ENCODE measurements around the gene GANAB. TPM values are rescaled to one million over a fixed set of nuclear protein-coding genes. Genes with fewer than 3 reads are reported as not detected.

GANAB gene
- total RNA-seq, 4 donors from 2014 or later: 60.2 to 129 (median 120) TPM

DNA sequence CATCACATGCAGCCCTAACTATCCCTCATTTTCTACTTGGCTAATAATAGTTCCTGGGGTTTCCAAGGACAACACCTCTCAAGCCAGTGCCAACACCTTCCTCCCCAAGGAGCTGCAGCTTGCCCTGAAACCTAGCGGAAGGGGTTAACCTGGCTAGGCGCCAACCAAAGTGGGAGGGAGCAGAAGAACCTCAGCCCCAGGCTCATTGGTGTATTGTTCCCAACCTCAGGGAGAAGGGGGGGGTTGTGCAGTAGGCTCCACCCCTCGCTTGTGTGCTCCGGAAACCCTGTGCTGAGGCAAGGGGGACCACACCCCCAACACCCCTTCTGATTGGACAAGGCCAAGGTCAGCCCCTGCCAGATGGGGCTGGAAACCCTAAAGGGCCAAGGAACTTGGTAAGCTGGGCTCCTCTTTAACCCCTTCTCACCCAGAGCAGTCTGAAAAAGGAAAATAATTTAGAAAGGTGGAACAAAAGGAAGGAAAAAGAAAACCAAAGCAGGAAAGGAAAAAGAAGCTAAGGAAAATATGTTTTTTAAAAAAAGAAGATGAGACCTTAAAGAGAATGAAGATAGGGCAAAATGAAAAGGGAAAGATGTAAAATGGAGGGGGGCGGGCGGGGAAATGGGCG, 47.2 kb downstream of the GANAB start:
- Histone ChIP-seq H3K27ac (peak overlapping the region; percentile 96 to 100 (median 98)), H3K27me3 (no peaks in the 10 kb centered on the region), H3K9me3 (no peaks in the 10 kb centered on the region), H3K36me3 (peaks cover 0 to 41% (median 21%) of the 10 kb centered on the region in 4 donors), H3K4me3 (peak overlapping the region in 2 of 4 donors; percentile 75 to 99), H3K4me1 (peaks cover 13 to 41% (median 34%) of the 10 kb centered on the region in 4 donors)
- intact Hi-C loops (cut with DNase I; ENCODE audit: low total_unique reads) (no loop called here), in situ Hi-C loops (cut with MboI; ENCODE audit: low pct_ligation_motif_present in 1 of 4, low pct_unique_long_range_greater_than_20kb in 1 of 4, low sequenced_read_pairs in 3 of 4) (loop anchor here in 1 of 4 donors (10.0 to 25.0 kb wide), 2 partner anchors 96 to 263 kb away; no protein-coding TSS in a partner anchor)
- TF ChIP-seq POLR2AphosphoS5 (IDR thresholded peaks at IDR 0.05): peak; percentile 49 to 66 (median 63)
- TF ChIP-seq, protein P1, sequence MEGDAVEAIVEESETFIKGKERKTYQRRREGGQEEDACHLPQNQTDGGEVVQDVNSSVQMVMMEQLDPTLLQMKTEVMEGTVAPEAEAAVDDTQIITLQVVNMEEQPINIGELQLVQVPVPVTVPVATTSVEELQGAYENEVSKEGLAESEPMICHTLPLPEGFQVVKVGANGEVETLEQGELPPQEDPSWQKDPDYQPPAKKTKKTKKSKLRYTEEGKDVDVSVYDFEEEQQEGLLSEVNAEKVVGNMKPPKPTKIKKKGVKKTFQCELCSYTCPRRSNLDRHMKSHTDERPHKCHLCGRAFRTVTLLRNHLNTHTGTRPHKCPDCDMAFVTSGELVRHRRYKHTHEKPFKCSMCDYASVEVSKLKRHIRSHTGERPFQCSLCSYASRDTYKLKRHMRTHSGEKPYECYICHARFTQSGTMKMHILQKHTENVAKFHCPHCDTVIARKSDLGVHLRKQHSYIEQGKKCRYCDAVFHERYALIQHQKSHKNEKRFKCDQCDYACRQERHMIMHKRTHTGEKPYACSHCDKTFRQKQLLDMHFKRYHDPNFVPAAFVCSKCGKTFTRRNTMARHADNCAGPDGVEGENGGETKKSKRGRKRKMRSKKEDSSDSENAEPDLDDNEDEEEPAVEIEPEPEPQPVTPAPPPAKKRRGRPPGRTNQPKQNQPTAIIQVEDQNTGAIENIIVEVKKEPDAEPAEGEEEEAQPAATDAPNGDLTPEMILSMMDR (IDR thresholded peaks at IDR 0.05): no peak
- DNase-seq: peak; percentile 94
- WGBS, 2 donors (ENCODE audit: low coverage in 1 of 2): 36% methylated on average over 7 of the region's 7 CpGs; no CpG with 5 or more reads in 1 of the 2 donors

DNA sequence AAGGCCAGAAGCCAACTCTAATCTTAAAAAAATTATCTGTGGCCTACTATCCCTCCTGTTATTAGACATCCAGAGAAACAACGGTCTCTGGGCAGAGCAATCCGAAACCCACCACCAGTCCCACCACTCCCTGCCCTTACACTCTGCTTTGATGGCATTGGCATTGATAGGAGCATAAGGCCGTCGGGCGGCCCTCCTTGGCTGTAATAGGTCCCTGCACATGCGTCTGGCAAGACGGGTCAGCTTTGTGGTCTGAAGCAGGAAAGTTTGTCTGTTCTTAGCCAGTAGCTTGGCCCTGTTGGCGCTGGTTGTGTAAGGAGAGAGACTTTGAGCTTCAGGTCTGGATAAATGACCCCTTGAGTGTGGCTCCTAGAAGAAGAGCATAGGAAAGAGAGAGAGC, 51.3 kb downstream of the GANAB start:
- Histone ChIP-seq H3K27me3 (no peaks in the 10 kb centered on the region), H3K27ac (no peak overlapping the region), H3K36me3 (peaks cover 0 to 47% (median 23%) of the 10 kb centered on the region in 4 donors), H3K4me3 (no peak overlapping the region), H3K4me1 (peaks cover 28 to 47% (median 38%) of the 10 kb centered on the region in 4 donors), H3K9me3 (no peaks in the 10 kb centered on the region)
- DNase-seq: no peak
- in situ Hi-C loops (cut with MboI; ENCODE audit: low pct_ligation_motif_present in 1 of 4, low pct_unique_long_range_greater_than_20kb in 1 of 4, low sequenced_read_pairs in 3 of 4): loop anchor here in 1 of 4 donors (10.0 to 25.0 kb wide), 2 partner anchors 100 to 267 kb away; no protein-coding TSS in a partner anchor
- 85 to 100% methylated on average over 1 to 8 of the region's 8 CpGs for WGBS, 2 donors (ENCODE audit: low coverage in 1 of 2)
- intact Hi-C loops (cut with DNase I; ENCODE audit: low total_unique reads): no loop called here
- TF ChIP-seq EP300 (IDR thresholded peaks at IDR 0.05; ENCODE audit: low read depth) (no peak), POLR2AphosphoS5 (IDR thresholded peaks at IDR 0.05) (no peak), POLR2A (IDR thresholded peaks at IDR 0.05) (no peak)
- TF ChIP-seq, protein P1 (IDR thresholded peaks at IDR 0.05): no peak

DNA sequence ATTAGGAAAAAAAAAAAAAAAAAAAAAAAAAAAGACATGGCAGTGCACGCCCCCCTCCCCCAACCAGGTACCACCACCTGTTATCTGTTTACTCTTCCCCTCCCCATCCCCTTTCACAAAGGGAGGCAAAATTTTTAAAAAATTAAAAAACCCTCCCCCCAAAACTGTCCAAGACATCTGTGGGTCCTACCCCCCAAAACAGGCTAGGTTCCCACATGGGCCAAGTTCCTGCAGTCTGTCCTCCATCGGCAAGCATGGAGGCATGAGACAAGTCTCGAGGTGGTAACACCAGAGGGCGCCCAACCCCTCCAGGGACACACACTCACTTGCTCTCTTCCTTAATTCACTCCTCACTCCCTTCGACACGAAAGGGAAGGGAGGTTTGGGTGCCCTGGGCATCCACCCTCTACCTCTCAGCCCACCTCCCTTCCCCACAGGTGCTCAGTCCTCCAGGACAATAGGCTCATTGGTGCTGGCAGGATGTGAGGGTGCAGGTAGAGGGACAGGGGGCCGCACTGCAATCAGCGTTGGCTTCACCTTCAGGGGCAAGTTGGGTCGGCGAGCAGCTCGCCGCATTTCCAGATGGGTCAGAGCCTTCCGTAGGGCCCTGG, 52.9 kb downstream of the GANAB start:
- Histone ChIP-seq H3K27me3 (no peaks in the 10 kb centered on the region), H3K4me3 (no peak overlapping the region), H3K9me3 (no peaks in the 10 kb centered on the region), H3K36me3 (peaks cover 0 to 51% (median 25%) of the 10 kb centered on the region in 4 donors), H3K27ac (peak overlapping the region; percentile 93 to 98 (median 96)), H3K4me1 (peaks cover 16 to 41% (median 25%) of the 10 kb centered on the region in 4 donors)
- TF ChIP-seq, protein P1 (IDR thresholded peaks at IDR 0.05): peak; percentile 48 to 67 (median 59)
- TF ChIP-seq POLR2A (IDR thresholded peaks at IDR 0.05) (no peak), EP300 (IDR thresholded peaks at IDR 0.05; ENCODE audit: low read depth) (no peak), POLR2AphosphoS5 (IDR thresholded peaks at IDR 0.05) (peak in 1 of 3 donors; percentile 22)
- 58% methylated on average over 13 of the region's 13 CpGs; no CpG with 5 or more reads in 1 of the 2 donors for WGBS, 2 donors (ENCODE audit: low coverage in 1 of 2)
- intact Hi-C loops (cut with DNase I; ENCODE audit: low total_unique reads): no loop called here
- DNase-seq: peak; percentile 87
- in situ Hi-C loops (cut with MboI; ENCODE audit: low pct_ligation_motif_present in 1 of 4, low pct_unique_long_range_greater_than_20kb in 1 of 4, low sequenced_read_pairs in 3 of 4): loop anchor here in 1 of 4 donors (10.0 to 25.0 kb wide), 2 partner anchors 101 to 269 kb away; no protein-coding TSS in a partner anchor

DNA sequence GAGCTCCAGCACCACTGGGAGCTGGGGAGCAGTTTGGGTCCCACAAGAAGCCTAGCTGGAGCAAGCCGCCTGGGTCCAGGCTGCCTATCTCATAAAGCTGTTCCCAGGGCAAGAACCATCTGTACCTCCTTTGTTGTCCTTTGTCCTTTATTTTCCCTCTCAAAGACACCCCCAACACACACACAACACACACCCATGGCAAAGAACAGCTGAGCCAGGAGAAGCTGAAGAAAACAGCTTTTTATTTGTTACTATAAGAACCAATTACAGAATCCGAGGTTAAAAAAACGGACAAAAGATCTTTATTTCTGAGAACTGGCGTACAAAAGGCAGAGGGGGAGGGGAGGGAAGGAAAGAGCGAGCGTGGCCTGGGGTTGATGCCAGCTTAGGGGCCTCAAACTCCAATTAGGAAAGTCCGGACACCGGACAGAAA, 53.4 kb downstream of the GANAB start:
- Histone ChIP-seq H3K9me3 (no peaks in the 10 kb centered on the region), H3K27ac (peak overlapping the region; percentile 93 to 98 (median 96)), H3K4me3 (no peak overlapping the region), H3K4me1 (peaks cover 16 to 37% (median 24%) of the 10 kb centered on the region in 4 donors), H3K27me3 (no peaks in the 10 kb centered on the region), H3K36me3 (peaks cover 0 to 51% (median 25%) of the 10 kb centered on the region in 4 donors)
- intact Hi-C loops (cut with DNase I; ENCODE audit: low total_unique reads) (no loop called here), in situ Hi-C loops (cut with MboI; ENCODE audit: low pct_ligation_motif_present in 1 of 4, low pct_unique_long_range_greater_than_20kb in 1 of 4, low sequenced_read_pairs in 3 of 4) (loop anchor here in 1 of 4 donors (10.0 to 25.0 kb wide), 2 partner anchors 102 to 269 kb away; no protein-coding TSS in a partner anchor)
- no peak for TF ChIP-seq EP300 (IDR thresholded peaks at IDR 0.05; ENCODE audit: low read depth)
- TF ChIP-seq POLR2AphosphoS5 (IDR thresholded peaks at IDR 0.05): no peak
- TF ChIP-seq, protein P1 (IDR thresholded peaks at IDR 0.05): no peak
- no peak for TF ChIP-seq POLR2A (IDR thresholded peaks at IDR 0.05)
- no peak for DNase-seq
- 53 to 75% methylated on average over 7 to 8 of the region's 8 CpGs for WGBS, 2 donors (ENCODE audit: low coverage in 1 of 2)
